OCI-LY7 (cell line): ENCODE measurements around the gene PHF24.
"Not testable (repeated sequence)": the region's sequence is repeated elsewhere in the genome, so short reads cannot be mapped to it uniquely, and the experiment has no call there.

Experiments used
- CTCF ChIP-seq: fragments of 200-600 bp; sonication (generic); conservative IDR thresholded peaks from 2 replicates; pipeline ENCODE4 v1.5.1; 2014; ENCODE audit warnings: mild to moderate bottlenecking, antibody characterized with exemption, low read length, moderate library complexity, mixed read lengths
- EZH2phosphoT487 ChIP-seq: fragments of 200-600 bp; sonication (generic); IDR thresholded peaks from 2 replicates; pipeline ENCODE4 v1.6.1; 2018; ENCODE audit warnings: low read depth, borderline replicate concordance, mild to moderate bottlenecking, mixed run types, antibody characterized with exemption, low read length, moderate library complexity, mixed read lengths

- TF ChIP-seq CTCF, EZH2phosphoT487: not testable (repeated sequence)
Measured at GRCh38 chr9:35004299-35004698, 46.2 kb downstream of the PHF24 start.
